GM12891 (cell line): ENCODE data around the gene MORC2.

Experiments
- POLR2A ChIP-seq: IDR thresholded peaks from 2 replicates; pipeline ENCODE4 v1.6.1; 2011; ENCODE audit warnings: low read depth, low read length, control low read depth
- POLR2AphosphoS5 ChIP-seq: IDR thresholded peaks from 2 replicates; pipeline ENCODE4 v1.6.1; 2011; ENCODE audit warnings: low read depth, low read length, control low read depth

GRCh38 chr22:30925667-30926066 lies 42.9 kb downstream of the MORC2 start:
- TF ChIP-seq POLR2A (no peak), POLR2AphosphoS5 (no peak)
